ENCODE measurements around the gene WNT3A.

GRCh38 chr1:228070173-228070572, 63.4 kb downstream of the WNT3A start:
- TF ChIP-seq CTCF (IDR thresholded peaks at IDR 0.05; ENCODE audit: low read length) = no peak
- TF ChIP-seq EZH2 (IDR thresholded peaks at IDR 0.05; ENCODE audit: borderline replicate concordance, low read length) = no peak

Data from OCI-LY1 (cell line).